Measurements from ENCODE around the gene PIK3R3.

DNA sequence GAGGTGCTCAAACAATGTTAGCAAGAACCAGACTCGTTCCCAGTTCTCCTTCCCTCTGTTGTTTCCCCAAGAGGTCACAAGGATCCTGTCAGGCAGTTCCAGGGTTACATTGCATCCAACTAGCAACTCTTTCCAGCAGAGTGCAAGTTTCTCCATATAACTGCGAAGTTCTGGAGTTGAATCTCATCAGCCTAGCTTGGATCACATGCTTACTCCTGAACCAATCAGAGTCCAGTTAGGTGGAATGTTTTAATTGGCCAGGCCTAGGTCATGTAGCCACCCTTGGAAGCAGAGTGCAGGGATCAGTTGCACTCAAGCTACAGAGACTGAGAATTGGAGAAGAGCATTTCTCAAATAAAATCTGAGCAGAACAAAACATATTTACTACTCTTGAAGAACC lies 15.9 kb upstream of the PIK3R3 start:
- TF ChIP-seq CTCF (IDR thresholded peaks at IDR 0.05) (no peak), POLR2A (IDR thresholded peaks at IDR 0.05) (no peak)
